HuH-7.5 (cell line): ENCODE measurements around the gene VDR.

ENCODE experiments used
- DNase-seq: peaks from one replicate; pipeline ENCODE4 v3.0.0; 2011; ENCODE audit warnings: low spot score

Gene VDR

DNA sequence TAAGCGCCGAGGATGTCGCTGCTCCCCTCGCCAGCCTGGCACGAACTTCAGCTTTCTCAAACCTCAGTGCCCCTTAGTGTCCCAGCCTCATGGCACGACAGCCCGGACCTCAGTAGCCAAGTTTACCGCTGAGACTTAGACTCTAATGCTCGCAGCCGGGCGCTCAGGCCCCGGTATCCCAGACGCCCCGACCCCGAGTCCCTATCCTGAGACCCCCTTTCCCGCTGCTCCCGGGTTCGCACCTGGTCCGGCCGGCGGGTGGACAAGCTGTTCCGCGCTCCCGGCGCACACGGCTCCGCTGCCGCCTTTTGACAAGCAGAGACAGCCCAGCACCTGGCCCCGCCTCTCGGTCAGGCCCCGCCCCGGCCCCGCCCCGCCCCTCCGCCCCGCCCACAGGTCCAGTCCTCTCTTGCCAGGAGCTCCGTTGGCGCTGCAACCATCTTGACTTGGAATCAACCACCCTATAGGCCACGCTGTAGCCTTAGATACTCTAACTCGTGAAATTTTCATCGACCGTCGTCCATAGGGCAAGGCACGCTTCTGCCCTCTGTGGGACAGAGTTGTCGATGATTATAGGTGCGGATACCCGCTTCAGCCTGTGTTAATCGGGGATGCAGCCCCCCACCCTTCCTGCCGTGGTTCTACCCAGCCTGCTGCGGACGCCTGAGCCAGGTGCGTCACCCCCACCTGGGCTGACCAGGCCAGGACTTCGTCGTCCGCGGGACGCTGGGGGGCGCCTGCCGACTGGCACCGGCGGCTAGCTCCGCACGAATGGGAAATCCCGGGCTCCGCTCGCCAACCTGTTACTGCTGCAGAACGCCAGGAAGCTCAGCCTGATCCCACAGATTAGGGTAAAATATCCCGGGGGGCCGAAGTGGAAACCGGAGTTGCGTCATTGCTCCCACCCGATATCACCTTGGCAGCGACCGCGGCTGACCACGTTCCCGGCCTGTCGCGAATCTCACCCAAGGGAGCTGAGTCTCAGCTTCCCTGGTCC, at the start of gene VDR:
VDR (minus strand) TSS at position 282 of the 997 bp plus-strand sequence. CDS start 25,881 bp downstream, outside the sequence.
- peak; percentile 76 for DNase-seq

- DNase-seq, result no peak
Measured at GRCh38 chr12:47954058-47954457, 49.3 kb upstream of the VDR start.

DNA sequence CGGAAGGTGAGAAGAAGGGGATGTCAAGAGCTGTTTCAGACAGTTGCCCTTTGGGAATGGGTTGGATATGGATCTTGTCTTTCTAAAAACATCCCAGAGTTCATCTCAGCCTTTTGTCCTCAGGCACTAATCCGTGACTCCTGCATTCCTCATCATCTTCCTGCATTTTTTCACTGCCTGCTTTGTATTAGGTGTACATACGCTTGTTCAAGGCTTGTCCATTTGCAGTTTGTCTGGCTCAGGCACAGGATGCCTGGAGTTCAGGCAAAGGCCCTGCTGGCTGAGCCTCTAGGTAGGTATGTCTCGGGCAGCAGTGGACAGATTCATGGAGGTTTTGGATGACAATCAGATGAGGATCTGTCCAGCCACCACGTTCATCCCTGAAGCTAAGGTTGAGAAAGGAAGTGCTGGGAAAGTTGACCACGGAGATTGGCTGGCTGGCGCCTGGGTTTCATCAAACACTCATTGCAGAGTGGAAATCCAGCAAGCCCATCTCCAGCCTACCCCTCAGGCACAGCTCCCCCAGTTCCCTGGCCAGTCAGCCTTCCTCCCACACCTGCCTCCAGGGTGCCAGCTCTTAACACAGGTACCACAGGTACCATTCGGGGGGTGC, 46.2 kb upstream of the VDR start:
- DNase-seq, result no peak

- DNase-seq, result peak; percentile 92
Measured at GRCh38 chr12:47949441-47950341, 44.9 kb upstream of the VDR start.

GRCh38 chr12:47947341-47947740, 42.5 kb upstream of the VDR start:
- no peak for DNase-seq

GRCh38 chr12:47946413-47947323, 41.9 kb upstream of the VDR start:
- DNase-seq, result no peak

DNA sequence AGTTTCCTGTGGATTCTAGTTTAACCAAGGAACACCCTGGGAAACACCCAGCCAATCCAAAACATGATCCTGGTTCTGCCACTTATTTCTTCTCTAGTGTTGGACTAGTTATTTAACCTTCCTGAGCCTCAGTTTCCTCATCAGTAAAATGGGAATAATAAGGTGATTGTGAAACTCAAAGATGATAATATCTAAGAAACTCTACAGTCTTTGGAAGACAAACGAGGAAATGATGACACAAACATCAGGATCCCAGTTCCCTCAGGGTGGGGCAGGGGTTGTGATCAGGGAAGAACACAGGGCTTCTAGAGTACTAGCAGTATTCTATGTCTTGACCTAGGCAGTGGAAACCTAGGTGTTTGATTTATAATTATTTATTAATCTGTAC, 40.5 kb upstream of the VDR start:
- no peak for DNase-seq

- DNase-seq, result no peak
Measured at GRCh38 chr12:47944685-47945340, 40.0 kb upstream of the VDR start.

GRCh38 chr12:47943623-47944340, 39.0 kb upstream of the VDR start:
- no peak for DNase-seq

- DNase-seq, result no peak
Measured at GRCh38 chr12:47942614-47943225, 37.9 kb upstream of the VDR start.

GRCh38 chr12:47941871-47942613, 37.2 kb upstream of the VDR start:
- peak; percentile 68 for DNase-seq

GRCh38 chr12:47941475-47941780, 36.6 kb upstream of the VDR start:
- DNase-seq, result no peak

DNA sequence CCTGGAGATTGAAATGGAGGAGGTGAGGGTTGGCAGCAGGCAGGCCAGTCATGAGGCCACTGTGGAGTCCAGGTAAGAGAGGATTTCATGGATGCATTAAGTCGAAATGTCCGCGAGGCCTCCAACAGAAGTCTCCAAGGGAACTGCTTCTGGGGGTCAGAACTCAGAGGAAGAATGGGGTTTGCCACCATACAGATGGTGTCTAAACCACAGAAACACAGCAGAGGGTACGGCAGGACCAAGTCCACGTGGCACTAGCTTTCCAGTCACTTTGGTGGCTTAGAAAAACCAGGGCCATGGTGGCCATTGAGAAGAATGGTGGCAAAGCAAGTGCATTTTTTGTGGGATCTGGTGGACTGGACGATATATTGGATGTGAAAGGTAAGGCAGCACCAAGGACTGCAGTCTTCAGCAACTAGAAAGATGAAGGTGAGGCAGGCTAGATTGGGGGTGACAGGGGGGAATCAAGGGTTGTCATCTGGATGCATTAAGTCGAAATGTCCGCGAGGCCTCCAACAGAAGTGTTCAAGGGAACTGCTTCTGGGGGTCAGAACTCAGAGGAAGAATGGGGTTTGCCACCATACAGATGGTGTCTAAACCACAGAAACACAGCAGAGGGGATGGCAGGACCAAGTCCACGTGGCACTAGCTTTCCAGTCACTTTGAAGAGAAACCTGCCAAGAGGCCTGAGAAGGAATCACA, 36.1 kb upstream of the VDR start:
- no peak for DNase-seq

GRCh38 chr12:47939009-47939601, 34.3 kb upstream of the VDR start:
- no peak for DNase-seq

- DNase-seq, result no peak
Measured at GRCh38 chr12:47938594-47938993, 33.8 kb upstream of the VDR start.

DNA sequence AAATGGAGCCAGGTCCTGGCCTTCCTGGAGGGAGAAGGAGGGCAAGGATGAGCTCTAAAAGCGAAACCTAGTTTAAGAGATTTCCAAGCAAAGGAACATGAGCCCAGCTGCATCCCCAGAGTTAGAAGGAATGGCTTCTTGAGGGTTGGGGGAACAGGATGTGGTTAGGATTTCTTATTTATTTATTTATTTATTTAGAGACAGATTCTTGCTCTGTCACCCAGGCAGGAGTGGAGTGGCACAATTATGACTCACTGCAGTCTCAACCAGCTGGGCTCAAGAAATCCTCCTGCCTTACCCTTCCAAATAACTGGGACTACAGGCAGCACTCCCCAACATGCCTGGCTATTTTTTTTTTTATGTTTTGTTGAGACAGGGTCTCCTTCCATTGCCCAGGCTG, 33.3 kb upstream of the VDR start:
- no peak for DNase-seq

DNA sequence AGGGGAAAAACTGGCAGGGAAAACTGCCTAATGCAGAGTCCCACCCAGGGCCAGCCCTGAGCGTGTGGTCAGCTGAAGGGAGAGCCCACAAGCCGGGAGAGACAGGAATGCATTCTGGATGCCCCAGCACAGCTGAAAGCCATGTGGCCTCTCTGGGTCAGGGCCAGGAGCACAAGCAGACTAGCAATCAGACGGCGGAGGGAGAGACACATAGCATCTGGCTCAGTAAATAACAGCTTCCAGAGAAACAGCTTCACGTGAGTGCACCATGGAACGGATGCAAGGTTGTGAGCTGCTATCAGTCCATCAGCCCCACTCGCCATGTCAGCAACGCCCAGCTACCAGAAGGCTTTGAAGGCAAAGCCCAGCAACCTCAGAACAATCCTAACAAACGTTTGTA, 30.4 kb upstream of the VDR start:
- no peak for DNase-seq

DNA sequence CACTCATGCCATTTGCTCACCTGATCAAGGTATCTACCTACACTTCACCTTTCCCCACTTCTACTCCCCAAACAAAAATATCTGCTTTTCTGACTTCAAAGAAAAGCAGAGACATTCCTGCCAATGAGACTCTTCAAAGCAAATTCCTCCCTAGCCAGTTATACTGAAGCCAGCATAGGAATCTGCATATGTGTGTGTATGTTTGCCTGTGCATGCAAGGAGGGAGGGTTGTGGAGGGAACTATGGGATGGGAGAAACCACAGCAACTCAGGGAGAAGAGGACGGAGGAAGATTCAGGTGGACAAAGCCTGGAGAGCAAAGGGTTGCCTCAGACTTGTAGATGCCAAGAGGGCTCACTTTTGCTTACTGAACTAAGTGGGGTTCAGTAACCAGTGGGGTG, 26.4 kb upstream of the VDR start:
- DNase-seq, result no peak
